GM12874 (cell line): ENCODE measurements around the gene SORCS3.

Source experiments
- CTCF ChIP-seq: IDR thresholded peaks from 2 replicates; pipeline ENCODE4 v1.5.1; 2011; ENCODE audit warnings: low read depth, mild to moderate bottlenecking, control low read depth, low read length, moderate library complexity; ENCODE audit not compliant: insufficient read depth

Gene SORCS3

GRCh38 chr10:105170521-105170920, 529.4 kb downstream of the SORCS3 start:
- TF ChIP-seq CTCF = no peak

GRCh38 chr10:105171945-105172344, 530.9 kb downstream of the SORCS3 start:
- no peak for TF ChIP-seq CTCF

- TF ChIP-seq CTCF = no peak
These were observed 540.5 kb downstream of the SORCS3 start for GRCh38 chr10:105181626-105182025.

GRCh38 chr10:105183536-105183935, 542.4 kb downstream of the SORCS3 start:
- no peak for TF ChIP-seq CTCF

- no peak for TF ChIP-seq CTCF
These were observed 544.1 kb downstream of the SORCS3 start for GRCh38 chr10:105185161-105185560.

GRCh38 chr10:105187243-105187642, 546.2 kb downstream of the SORCS3 start:
- no peak for TF ChIP-seq CTCF

GRCh38 chr10:105188737-105189462, 547.8 kb downstream of the SORCS3 start:
- no peak for TF ChIP-seq CTCF
